ENCODE results near the gene USP24.

DNA sequence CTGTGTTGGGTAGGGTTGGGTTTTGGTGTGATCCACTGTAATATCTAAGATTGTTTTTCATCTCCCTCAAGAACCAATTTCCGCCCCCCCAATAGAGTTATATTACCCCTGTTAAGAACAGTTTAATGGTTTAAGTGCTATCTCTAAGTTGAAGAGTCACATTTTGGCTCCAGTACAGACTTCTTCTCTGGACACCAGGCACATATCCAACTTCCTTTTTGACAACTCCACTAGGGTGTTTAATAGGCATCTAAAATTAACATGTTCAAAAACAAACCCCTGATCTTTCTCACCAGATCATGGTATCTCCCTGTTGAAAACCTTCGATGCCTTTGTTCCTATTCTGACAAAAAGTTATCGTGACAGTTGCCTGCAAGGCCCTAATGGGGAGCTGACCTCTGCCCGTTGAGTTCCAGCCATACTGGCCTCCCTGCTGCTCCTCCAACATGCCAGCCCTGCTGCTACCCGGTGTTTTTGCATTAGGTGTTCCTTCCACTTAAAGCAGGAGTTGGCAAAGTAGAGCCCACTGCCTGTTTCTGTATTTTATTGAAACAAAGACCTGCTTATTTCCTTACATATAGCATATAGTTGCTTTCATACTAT, 18.6 kb downstream of the USP24 start:
- TF ChIP-seq, protein P1, sequence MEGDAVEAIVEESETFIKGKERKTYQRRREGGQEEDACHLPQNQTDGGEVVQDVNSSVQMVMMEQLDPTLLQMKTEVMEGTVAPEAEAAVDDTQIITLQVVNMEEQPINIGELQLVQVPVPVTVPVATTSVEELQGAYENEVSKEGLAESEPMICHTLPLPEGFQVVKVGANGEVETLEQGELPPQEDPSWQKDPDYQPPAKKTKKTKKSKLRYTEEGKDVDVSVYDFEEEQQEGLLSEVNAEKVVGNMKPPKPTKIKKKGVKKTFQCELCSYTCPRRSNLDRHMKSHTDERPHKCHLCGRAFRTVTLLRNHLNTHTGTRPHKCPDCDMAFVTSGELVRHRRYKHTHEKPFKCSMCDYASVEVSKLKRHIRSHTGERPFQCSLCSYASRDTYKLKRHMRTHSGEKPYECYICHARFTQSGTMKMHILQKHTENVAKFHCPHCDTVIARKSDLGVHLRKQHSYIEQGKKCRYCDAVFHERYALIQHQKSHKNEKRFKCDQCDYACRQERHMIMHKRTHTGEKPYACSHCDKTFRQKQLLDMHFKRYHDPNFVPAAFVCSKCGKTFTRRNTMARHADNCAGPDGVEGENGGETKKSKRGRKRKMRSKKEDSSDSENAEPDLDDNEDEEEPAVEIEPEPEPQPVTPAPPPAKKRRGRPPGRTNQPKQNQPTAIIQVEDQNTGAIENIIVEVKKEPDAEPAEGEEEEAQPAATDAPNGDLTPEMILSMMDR (IDR thresholded peaks at IDR 0.05; ENCODE audit: poor library complexity, severe bottlenecking), result no peak
- TF ChIP-seq EZH2 (IDR thresholded peaks at IDR 0.05; ENCODE audit: borderline replicate concordance, insufficient read depth, low read length, poor library complexity, severe bottlenecking) (no peak), SMC3 (conservative IDR thresholded peaks at IDR 0.05; ENCODE audit: poor library complexity) (no peak), POLR2AphosphoS5 (IDR thresholded peaks at IDR 0.05) (no peak), EP300 (conservative IDR thresholded peaks at IDR 0.05; ENCODE audit: poor library complexity, severe bottlenecking) (no peak)

Measured in neural cell (in vitro differentiated cells).